HG03432 (cell line): ENCODE measurements around the gene GNAL.
"Not testable (repeated sequence)": the region's sequence is repeated elsewhere in the genome, so short reads cannot be mapped to it uniquely, and the experiment has no call there.

Experiments used
- ATAC-seq: cut with Tn5 transposase; IDR thresholded peaks from one replicate; pipeline ENCODE4 v1.9.1; 2021; ENCODE audit warnings: mild to moderate bottlenecking, moderate library complexity; ENCODE audit not compliant: unreplicated experiment

Gene GNAL

GRCh38 chr18:11688972-11689668 is at the start of gene GNAL:
GNAL (plus strand) TSS chr18:11689264; CDS start chr18:11689564, 300 bp downstream.
- peak; percentile 77 for ATAC-seq

- not testable (repeated sequence) for ATAC-seq
Observed at GRCh38 chr18:11647310-11647709, 41.8 kb upstream of the GNAL start.

- ATAC-seq: not testable (repeated sequence)
Observed at GRCh38 chr18:11647804-11648203, 41.3 kb upstream of the GNAL start.

- ATAC-seq: no peak
Observed at GRCh38 chr18:11649839-11650238, 39.2 kb upstream of the GNAL start.

- no peak for ATAC-seq
Observed at GRCh38 chr18:11651899-11652298, 37.2 kb upstream of the GNAL start.

- ATAC-seq: no peak
Observed at GRCh38 chr18:11653521-11653920, 35.5 kb upstream of the GNAL start.

GRCh38 chr18:11654736-11655605 is 34.1 kb upstream of the GNAL start:
- peak; percentile 64 for ATAC-seq

- no peak for ATAC-seq
Observed at GRCh38 chr18:11655606-11655932, 33.5 kb upstream of the GNAL start.

GRCh38 chr18:11657152-11657551 is 31.9 kb upstream of the GNAL start:
- ATAC-seq: no peak

- ATAC-seq: no peak
Observed at GRCh38 chr18:11657554-11657953, 31.5 kb upstream of the GNAL start.

- ATAC-seq: no peak
Observed at GRCh38 chr18:11658019-11658418, 31.0 kb upstream of the GNAL start.

GRCh38 chr18:11658989-11659388 is 30.1 kb upstream of the GNAL start:
- no peak for ATAC-seq

- no peak for ATAC-seq
Observed at GRCh38 chr18:11660691-11661090, 28.4 kb upstream of the GNAL start.

- no peak for ATAC-seq
Observed at GRCh38 chr18:11661430-11661829, 27.6 kb upstream of the GNAL start.

- no peak for ATAC-seq
Observed at GRCh38 chr18:11663439-11664029, 25.5 kb upstream of the GNAL start.

GRCh38 chr18:11664286-11664685 is 24.8 kb upstream of the GNAL start:
- no peak for ATAC-seq

- no peak for ATAC-seq
Observed at GRCh38 chr18:11665146-11665545, 23.9 kb upstream of the GNAL start.

- no peak for ATAC-seq
Observed at GRCh38 chr18:11665587-11665986, 23.5 kb upstream of the GNAL start.

GRCh38 chr18:11666176-11666575 is 22.9 kb upstream of the GNAL start:
- no peak for ATAC-seq

- no peak for ATAC-seq
Observed at GRCh38 chr18:11666831-11667230, 22.2 kb upstream of the GNAL start.

GRCh38 chr18:11667578-11667977 is 21.5 kb upstream of the GNAL start:
- ATAC-seq: no peak
